Mesothelial cell of epicardium (in vitro differentiated cells): ENCODE measurements around the gene NPC1L1. TPM values are rescaled to one million over a fixed set of nuclear protein-coding genes. Genes with fewer than 3 reads are reported as not detected.
"Not testable (repeated sequence)": the region's sequence is repeated elsewhere in the genome, so short reads cannot be mapped to it uniquely, and the experiment has no call there.

Source experiments
- DNase-seq, 2 experiments: peaks; one replicate each; pipeline ENCODE4 v3.0.0; 2021; ENCODE audit warnings: low spot score in 2 of 2; ENCODE audit not compliant: unreplicated experiment in 2 of 2
- H3K27ac Mint-ChIP-seq: 2 replicates; pipeline ENCODE4 v1.8.0; 2021; ENCODE audit warnings: mixed read lengths
- H3K27me3 Mint-ChIP-seq: 2 replicates; pipeline ENCODE4 v1.8.0; 2021; ENCODE audit warnings: low read depth, mixed read lengths
- H3K36me3 Mint-ChIP-seq: 2 replicates; pipeline ENCODE4 v1.8.0; 2021; ENCODE audit warnings: mixed read lengths
- H3K4me1 Mint-ChIP-seq: 2 replicates; pipeline ENCODE4 v1.8.0; 2021; ENCODE audit warnings: mixed read lengths
- H3K4me3 Mint-ChIP-seq: 2 replicates; pipeline ENCODE4 v1.8.0; 2021; ENCODE audit warnings: mild to moderate bottlenecking, moderate library complexity, mixed read lengths
- H3K9me3 Mint-ChIP-seq: 2 replicates; pipeline ENCODE4 v1.8.0; 2021; ENCODE audit warnings: mixed read lengths
- CTCF ChIP-seq: fragments of 200-600 bp; sonication (generic); IDR thresholded peaks from one replicate; pipeline ENCODE4 v1.5.0; 2021; ENCODE audit warnings: antibody characterized with exemption; ENCODE audit not compliant: unreplicated experiment
- total RNA-seq: library from RNA; stranded (reverse); gene quantifications from 3 replicates; pipeline ENCODE4 v1.2.1, GENCODE V29; 2021

Gene NPC1L1
- total RNA-seq, 1 donor from 2014 or later = 0.07 TPM

DNA sequence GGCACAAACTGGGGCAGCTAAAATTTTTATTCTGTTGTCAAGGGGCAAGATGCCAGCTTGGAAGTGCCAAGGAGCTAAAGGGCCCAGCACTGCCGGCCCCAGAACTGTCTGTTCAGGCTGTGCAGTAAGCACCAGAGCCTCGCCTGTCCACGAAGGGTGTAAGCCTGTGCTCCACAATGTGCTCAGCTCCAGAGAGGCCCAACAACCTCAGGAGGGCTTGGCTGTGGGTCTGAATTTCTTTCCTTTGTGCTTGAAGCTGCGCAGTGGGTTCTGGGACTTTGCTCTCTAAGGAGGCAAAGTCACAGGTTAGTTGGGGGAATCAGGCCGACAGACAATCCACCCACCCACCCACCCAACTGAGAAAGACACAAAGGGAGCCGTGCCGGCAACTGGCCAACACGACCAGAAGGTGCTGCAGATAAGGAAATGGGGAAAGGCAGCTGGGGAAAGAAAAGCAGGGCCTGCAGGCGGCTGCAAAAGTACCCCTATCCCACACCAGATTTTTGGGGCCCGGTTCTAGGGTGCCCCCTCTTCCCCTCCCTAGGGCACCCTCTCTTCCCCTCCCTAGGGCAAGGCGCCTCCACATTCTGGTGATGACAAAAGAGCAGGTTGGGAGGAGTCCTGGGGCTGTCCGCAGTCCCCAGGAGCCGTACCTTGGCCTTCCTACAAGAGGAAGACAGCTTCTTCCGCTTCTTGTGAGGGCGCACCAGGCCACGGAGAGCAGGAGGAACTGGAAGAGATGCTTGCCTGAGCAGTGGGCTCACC, 24.8 kb upstream of the NPC1L1 start:
- no peak for DNase-seq
- no peak overlapping the region for H3K4me3 Mint-ChIP-seq
- no peak overlapping the region for H3K27ac Mint-ChIP-seq
- peak; percentile 58 for TF ChIP-seq CTCF
- H3K27me3 Mint-ChIP-seq = no peaks in the 10 kb centered on the region
- H3K9me3 Mint-ChIP-seq = no peaks in the 10 kb centered on the region
- H3K4me1 Mint-ChIP-seq = no peaks in the 10 kb centered on the region
- H3K36me3 Mint-ChIP-seq = peaks cover 34% of the 10 kb centered on the region

GRCh38 chr7:44565097-44565794, 24.1 kb upstream of the NPC1L1 start:
- Mint-ChIP-seq H3K4me3 (no peak overlapping the region), H3K36me3 (peaks cover 34% of the 10 kb centered on the region), H3K9me3 (no peaks in the 10 kb centered on the region), H3K4me1 (no peaks in the 10 kb centered on the region), H3K27ac (no peak overlapping the region), H3K27me3 (no peaks in the 10 kb centered on the region)
- DNase-seq = peak in 1 of 2 experiments; percentile 76
- peak; percentile 94 for TF ChIP-seq CTCF

GRCh38 chr7:44564606-44565005, 23.5 kb upstream of the NPC1L1 start:
- H3K27me3 Mint-ChIP-seq = peaks cover 1% of the 10 kb centered on the region
- no peaks in the 10 kb centered on the region for H3K4me1 Mint-ChIP-seq
- no peaks in the 10 kb centered on the region for H3K9me3 Mint-ChIP-seq
- DNase-seq = no peak
- H3K27ac Mint-ChIP-seq = no peak overlapping the region
- H3K36me3 Mint-ChIP-seq = peaks cover 30% of the 10 kb centered on the region
- no peak for TF ChIP-seq CTCF
- no peak overlapping the region for H3K4me3 Mint-ChIP-seq

- Mint-ChIP-seq H3K27me3 (peaks cover 1% of the 10 kb centered on the region), H3K4me1 (no peaks in the 10 kb centered on the region), H3K27ac (peak overlapping the region; percentile 30), H3K36me3 (peaks cover 22% of the 10 kb centered on the region), H3K4me3 (no peak overlapping the region), H3K9me3 (no peaks in the 10 kb centered on the region)
- DNase-seq = no peak
- TF ChIP-seq CTCF = no peak
Measured at GRCh38 chr7:44563171-44563679, 22.1 kb upstream of the NPC1L1 start.

- H3K36me3 Mint-ChIP-seq = peaks cover 19% of the 10 kb centered on the region
- not testable (repeated sequence) for H3K27me3 Mint-ChIP-seq, H3K4me1 Mint-ChIP-seq, H3K4me3 Mint-ChIP-seq, H3K9me3 Mint-ChIP-seq, H3K27ac Mint-ChIP-seq, DNase-seq
Measured at GRCh38 chr7:44562622-44562962, 21.5 kb upstream of the NPC1L1 start.

DNA sequence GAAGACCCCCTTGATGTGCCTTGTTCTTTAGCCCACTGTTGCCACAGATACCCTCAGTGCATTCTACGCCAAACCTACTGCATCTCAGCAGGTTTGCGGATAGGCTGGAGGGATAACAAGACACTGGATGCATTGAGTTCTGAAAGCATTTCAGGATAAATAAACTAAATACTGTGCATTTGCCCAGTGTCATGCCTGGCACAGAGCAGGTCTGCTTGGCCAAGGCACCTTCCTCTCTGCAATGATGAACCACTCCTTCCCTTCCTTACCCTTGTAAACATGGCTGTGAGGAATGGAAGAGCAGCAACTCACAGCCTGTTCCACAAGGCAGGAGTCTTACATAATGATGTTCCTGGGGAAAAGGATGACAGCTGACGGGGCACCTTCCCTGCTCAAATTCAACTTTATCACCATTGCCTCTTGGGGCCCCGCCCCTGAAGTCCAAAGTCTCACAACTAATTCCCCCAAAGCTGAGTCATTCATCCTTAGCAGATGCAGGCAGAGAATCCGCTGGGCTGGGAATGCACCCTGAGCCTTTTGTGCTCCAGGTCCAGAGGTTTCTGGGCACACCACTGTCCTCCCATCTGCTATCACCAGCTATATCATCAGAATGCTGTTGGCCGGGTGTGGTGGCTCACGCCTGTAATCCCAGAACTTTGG, 21.0 kb upstream of the NPC1L1 start:
- H3K36me3 Mint-ChIP-seq = peaks cover 14% of the 10 kb centered on the region
- TF ChIP-seq CTCF = no peak
- no peak for DNase-seq

More for the DNA sequence above, 21.0 kb upstream of the NPC1L1 start:
- no peak overlapping the region for H3K27ac Mint-ChIP-seq
- no peak overlapping the region for H3K4me3 Mint-ChIP-seq
- H3K27me3 Mint-ChIP-seq = peaks cover 3% of the 10 kb centered on the region
- H3K4me1 Mint-ChIP-seq = no peaks in the 10 kb centered on the region
- no peaks in the 10 kb centered on the region for H3K9me3 Mint-ChIP-seq
